ENCODE results near the gene EXT2.

The EXT2 gene

GRCh38 chr11:44208976-44209603 lies 113.6 kb downstream of the EXT2 start:
- no peak for DNase-seq

GRCh38 chr11:44212128-44212527 lies 116.7 kb downstream of the EXT2 start:
- DNase-seq, result no peak

GRCh38 chr11:44213148-44213547 lies 117.7 kb downstream of the EXT2 start:
- DNase-seq, result no peak

GRCh38 chr11:44217432-44217831 lies 122.0 kb downstream of the EXT2 start:
- DNase-seq, result no peak

- DNase-seq, result no peak
Observed at GRCh38 chr11:44219830-44220796, 124.6 kb downstream of the EXT2 start.

DNA sequence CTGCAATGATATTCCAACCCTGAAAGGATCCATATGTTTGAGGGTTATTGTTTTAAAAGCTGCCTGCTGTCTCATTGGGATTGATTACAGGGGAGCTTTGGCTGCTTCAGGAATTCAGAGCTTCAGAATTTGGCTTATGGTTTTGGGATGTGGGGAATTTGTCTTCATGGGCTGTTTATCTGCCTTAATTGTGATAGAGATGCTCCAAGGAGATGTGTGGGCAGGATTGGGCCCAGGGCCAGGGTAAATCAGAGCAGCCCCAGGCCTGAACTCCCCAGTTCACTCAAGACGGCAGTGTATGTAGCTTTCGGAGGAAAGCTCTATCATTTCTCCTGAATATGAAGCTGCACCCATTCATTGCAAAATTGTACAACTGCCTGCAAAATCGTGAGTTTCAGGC lies 126.0 kb downstream of the EXT2 start:
- DNase-seq, result no peak

GRCh38 chr11:44221992-44222391 lies 126.5 kb downstream of the EXT2 start:
- no peak for DNase-seq

DNA sequence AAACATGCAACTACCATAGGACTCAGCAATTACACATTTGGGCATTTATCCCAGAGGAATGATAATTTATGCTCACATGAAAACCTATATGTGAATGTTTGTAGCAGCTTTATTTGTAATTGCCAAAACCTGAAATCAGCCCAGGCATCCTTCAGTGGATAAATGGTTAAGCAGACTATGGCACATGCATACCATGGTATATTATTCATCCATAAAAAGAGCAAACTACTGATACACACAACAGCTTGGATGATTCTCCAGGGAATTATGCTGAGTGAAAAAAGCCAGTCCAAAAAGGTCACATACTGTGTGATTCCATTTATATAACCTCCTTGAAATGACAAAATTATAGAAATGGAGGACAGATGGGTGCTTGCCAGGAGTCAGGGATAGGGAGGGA lies 127.8 kb downstream of the EXT2 start:
- DNase-seq, result no peak

DNA sequence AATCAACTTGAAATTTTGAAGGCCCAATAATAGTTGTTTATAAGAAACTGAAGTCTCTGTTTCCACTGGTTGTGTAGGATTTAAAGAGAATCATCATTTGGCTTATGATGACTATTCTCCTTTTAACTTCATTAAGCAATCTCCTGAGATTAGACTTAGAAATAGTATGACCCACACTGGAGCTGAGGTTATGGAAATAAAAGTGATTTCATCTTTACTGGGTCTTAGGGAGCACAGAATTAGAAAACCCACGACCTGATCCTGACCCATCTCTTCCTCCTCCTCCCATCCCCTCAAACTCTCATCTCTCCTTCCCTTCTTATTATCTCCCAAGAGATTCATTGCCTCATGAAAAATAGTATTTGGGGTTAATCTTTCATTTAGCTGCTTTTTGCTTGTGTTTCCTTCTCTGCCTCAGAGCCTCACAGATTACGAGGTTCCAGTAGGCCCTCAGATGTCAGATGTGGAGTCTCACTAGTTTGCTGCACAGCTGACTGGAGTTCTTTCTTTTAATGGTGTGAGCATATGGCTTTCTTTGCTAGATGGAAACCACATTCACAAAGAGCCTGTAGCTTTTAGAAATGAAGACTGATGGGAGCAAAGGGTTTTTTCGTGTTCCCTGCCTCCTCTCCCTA lies 129.5 kb downstream of the EXT2 start:
- no peak for DNase-seq

- DNase-seq, result no peak
Observed at GRCh38 chr11:44226490-44226889, 131.0 kb downstream of the EXT2 start.

DNA sequence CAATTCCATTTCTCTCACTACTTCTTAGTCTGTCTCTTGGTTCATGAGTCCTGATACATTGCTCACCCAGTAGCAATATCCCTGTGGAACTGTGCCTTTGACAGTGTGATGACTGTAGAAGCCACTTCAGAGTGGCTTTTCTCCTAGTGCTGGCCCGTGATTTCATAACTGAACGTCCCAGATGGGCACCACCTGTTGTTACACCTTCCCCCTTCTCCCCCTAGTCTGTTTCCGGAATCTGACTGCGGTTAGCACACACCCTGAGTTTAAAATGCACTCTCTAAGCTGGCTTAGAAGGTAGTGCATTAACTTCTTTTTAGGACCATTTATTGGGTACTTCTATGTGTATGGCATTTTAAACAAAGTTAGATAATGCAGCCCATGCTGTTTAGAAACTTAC lies 131.5 kb downstream of the EXT2 start:
- no peak for DNase-seq

DNA sequence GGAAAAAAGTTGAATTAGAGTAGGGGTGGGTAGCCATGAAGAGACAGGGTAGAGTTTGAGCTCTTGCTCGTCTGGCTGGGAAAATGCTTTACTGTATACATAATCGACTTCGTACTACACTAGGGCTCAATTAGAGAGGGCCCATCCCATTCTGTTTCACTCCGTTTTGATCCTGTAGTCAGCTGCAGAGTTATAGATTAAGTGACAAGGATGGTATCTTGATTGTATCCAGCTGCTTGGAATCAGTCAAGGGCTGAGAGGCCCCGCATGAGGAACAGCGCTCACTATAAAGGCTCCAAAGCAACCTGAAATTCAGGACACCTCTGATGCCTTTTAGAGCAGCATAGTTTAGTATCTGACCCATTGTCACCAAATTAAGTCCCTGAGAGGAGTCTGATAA lies 132.9 kb downstream of the EXT2 start:
- no peak for DNase-seq

DNA sequence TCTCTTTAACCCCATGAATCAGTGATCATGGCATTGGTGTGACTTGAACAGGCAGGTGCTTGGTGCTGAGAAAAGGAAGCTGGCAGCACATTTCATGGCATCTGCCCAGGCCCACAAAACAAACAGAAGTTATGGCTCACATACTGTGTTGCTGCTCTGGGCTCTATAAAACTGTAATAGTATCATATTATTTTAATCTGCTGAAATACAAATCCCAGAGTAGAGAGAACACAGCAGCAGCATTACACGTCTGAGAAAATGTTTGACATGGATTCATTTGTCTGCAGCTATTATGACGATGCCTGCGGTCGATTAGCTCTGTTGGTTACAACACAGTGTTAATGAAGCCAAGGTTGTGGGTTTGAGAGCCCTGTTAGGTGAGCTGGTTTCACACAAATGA lies 133.6 kb downstream of the EXT2 start:
- DNase-seq, result no peak

- DNase-seq, result no peak
Observed at GRCh38 chr11:44229624-44230023, 134.1 kb downstream of the EXT2 start.

- DNase-seq, result no peak
Observed at GRCh38 chr11:44235765-44236201, 140.3 kb downstream of the EXT2 start.

GRCh38 chr11:44236296-44236695 lies 140.8 kb downstream of the EXT2 start:
- DNase-seq, result no peak

GRCh38 chr11:44237156-44237555 lies 141.7 kb downstream of the EXT2 start:
- no peak for DNase-seq

DNA sequence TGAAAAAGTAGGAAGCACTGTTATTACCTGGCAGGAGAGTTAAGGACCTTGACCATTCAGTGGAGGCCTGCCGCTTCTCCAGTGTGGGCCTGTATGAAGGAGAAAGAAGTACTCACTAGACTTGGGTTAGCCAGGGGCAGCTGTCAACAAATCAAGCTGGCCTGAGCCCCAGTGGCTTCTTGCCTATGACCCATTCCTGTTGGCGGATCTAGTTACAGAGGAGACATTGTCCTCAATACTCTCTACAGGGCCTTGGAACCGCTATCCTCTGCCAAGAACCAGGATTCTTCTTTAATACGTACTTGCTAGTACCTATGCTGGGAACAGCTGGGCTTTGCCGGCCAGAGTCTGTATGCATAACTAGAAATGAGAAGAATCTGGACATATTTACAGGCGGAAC lies 146.4 kb downstream of the EXT2 start:
- no peak for DNase-seq

DNA sequence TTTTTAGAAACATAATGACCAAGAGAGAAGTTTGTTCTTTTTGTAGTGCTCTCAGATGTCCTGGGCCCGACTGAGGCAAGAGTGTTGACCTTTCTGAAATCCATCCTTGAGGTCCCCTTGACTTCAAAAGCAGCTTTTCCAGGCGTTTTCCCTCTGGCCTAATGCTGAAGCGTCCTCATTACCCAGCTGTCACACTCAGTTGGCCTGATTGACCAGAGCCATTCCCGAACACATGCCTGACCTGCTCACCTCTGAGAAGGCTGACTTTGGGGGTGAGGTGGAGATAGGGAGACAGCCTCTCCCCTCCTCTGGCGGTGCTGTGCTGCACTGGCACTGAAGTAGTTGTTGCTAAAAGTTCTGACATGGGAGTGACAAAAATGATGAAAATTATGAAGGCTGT lies 147.6 kb downstream of the EXT2 start:
- DNase-seq, result no peak

DNA sequence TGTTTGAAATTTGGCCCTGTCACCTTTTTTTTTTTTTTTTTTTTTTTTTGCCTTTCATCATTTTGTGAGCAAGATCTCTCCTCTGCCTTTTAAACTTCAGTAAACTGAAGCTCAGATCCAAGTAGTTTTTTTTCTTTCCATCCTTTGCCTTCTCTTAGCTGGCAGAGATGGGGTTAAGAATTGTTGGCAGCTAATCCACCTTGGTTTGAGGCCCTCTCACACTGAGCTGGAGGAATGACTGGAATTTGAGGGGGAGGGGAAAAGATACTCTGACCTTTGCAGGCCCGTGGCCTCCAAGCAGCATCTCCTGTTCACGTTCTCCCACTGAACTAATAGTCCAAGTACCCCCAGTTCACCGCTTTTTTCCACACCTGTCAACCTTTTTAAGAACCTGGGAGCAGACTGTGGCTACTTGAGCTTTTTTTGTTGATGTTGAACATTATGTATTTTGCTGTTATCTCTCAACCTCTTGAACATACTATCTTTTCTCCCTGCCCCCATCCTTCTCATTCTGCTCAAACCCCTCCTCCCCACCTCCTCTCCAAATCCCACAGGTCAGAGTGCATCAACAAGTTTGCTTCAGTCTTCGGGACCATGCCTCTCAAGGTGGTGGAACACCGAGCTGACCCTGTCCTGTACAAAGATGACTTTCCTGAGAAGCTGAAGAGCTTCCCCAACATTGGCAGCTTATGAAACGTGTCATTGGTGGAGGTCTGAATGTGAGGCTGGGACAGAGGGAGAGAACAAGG lies 148.3 kb downstream of the EXT2 start:
- no peak for DNase-seq

DNA sequence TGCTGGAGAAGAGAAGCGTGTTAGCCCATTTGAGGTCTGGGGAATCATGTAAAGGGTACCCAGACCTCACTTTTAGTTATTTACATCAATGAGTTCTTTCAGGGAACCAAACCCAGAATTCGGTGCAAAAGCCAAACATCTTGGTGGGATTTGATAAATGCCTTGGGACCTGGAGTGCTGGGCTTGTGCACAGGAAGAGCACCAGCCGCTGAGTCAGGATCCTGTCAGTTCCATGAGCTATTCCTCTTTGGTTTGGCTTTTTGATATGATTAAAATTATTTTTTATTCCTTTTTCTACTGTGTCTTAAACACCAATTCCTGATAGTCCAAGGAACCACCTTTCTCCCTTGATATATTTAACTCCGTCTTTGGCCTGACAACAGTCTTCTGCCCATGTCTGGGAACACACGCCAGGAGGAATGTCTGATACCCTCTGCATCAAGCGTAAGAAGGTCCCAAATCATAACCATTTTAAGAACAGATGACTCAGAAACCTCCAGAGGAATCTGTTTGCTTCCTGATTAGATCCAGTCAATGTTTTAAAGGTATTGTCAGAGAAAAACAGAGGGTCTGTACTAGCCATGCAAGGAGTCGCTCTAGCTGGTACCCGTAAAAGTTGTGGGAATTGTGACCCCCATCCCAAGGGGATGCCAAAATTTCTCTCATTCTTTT lies 149.3 kb downstream of the EXT2 start:
- no peak for DNase-seq

DNA sequence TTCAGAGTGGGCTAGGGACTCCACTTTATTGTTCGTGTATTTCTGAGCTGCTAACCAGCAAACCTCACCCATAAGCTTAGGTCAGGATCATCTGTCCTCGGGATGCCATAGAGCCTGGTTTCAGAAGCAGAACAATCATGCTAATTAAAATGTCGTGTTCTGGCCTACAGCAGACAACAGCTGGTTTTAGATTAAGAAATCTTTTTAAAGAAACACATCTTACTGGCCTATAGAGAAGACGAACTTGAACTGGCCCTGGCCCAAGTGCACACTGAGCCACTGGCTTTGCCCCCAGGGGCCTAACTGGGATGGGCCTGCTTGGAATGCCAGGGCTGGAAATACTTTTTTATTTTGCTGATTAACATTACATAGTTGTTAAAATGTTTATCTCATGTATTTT lies 151.2 kb downstream of the EXT2 start:
- DNase-seq, result no peak

GRCh38 chr11:44247508-44247907 lies 152.0 kb downstream of the EXT2 start:
- no peak for DNase-seq

Measured in stimulated activated CD4-positive, alpha-beta T cell treated with anti-CD3 and anti-CD28 coated beads, Interleukin-1b, Interleukin-23, amount 100 ng/mL, for 48 hours (primary cell).